Small intestine (tissue), 7 donors: ENCODE data around the gene STAG1. TPM values are rescaled to one million over a fixed set of nuclear protein-coding genes. Genes with fewer than 3 reads are reported as not detected.
"Not testable (repeated sequence)": the region's sequence is repeated elsewhere in the genome, so short reads cannot be mapped to it uniquely, and the experiment has no call there.

ENCODE experiments used
- DNase-seq, 2 donors: peaks; one replicate each; pipeline versions ENCODE4 v3.0.0 to v3.0.0-alpha.2; 2013
- FAIRE-seq: peaks from 2 replicates; lab custom pipeline; 2012; peaks lifted over from hg19 to GRCh38; lab: Jason Lieb, UNC
- H3K27ac ChIP-seq, 3 donors: one replicate each; pipeline ENCODE4 v1.5.1; 2013; ENCODE audit warnings: low read length in 2 of 3, mild to moderate bottlenecking in 2 of 3, control low read depth in 1 of 3, inconsistent platforms in 1 of 3, low read depth in 1 of 3, moderate library complexity in 1 of 3
- H3K27me3 ChIP-seq, 3 donors: one replicate each; pipeline ENCODE4 v1.6.1; 2013; ENCODE audit warnings: low read length in 3 of 3, inconsistent platforms in 1 of 3; ENCODE audit not compliant: control insufficient read depth in 3 of 3, insufficient read depth in 3 of 3
- H3K36me3 ChIP-seq, 3 donors: one replicate each; pipeline ENCODE4 v1.6.1; 2013; ENCODE audit warnings: low read length in 3 of 3, inconsistent platforms in 1 of 3, low read depth in 1 of 3, mild to moderate bottlenecking in 1 of 3, moderate library complexity in 1 of 3; ENCODE audit not compliant: control insufficient read depth in 3 of 3, insufficient read depth in 2 of 3
- H3K4me1 ChIP-seq, 3 donors: one replicate each; pipeline ENCODE4 v1.6.1; 2013; ENCODE audit warnings: low read length in 2 of 3, inconsistent platforms in 1 of 3, low read depth in 1 of 3, mild to moderate bottlenecking in 1 of 3, moderate library complexity in 1 of 3; ENCODE audit not compliant: control insufficient read depth in 3 of 3, insufficient read depth in 2 of 3
- H3K4me3 ChIP-seq, 3 donors: one replicate each; pipeline ENCODE4 v1.5.1; 2013; ENCODE audit warnings: low read length in 3 of 3, control low read depth in 1 of 3, inconsistent platforms in 1 of 3, low read depth in 1 of 3, mild to moderate bottlenecking in 1 of 3, moderate library complexity in 1 of 3
- H3K9me3 ChIP-seq, 2 donors: one replicate each; pipeline ENCODE4 v1.6.1; 2013; ENCODE audit warnings: low read depth in 1 of 2, low read length in 1 of 2; ENCODE audit not compliant: control insufficient read depth in 2 of 2, insufficient read depth in 1 of 2
- WGBS, 3 donors: extraction: QIAGEN DNeasy Blood & Tissue Kit; methylation state at CpG; one replicate each; pipeline ENCODE4 v1.1.7; 2013; 5-methylcytosine and 5-hydroxymethylcytosine counted together
- polyA plus RNA-seq, 4 donors: library from polyadenylated mRNA; stranded (reverse) in 3 of 4; unstranded in 1 of 4; fragments of 200-250 nt in 3 of 4; fragments of 120-200 nt in 1 of 4; gene quantifications; one replicate each; pipeline versions ENCODE4 v1.2.1 to v1.2.3, GENCODE V29; 2013
- donor health status: healthy with polysubstance abuse.
- donor health status: control.
- donor health status: control.
- donor health status: Bipolar disorder and iron deficiency.
- donor health status: healthy.

The STAG1 gene
- polyA plus RNA-seq, 4 donors: 10.0 to 29.9 (median 11.4) TPM

DNA sequence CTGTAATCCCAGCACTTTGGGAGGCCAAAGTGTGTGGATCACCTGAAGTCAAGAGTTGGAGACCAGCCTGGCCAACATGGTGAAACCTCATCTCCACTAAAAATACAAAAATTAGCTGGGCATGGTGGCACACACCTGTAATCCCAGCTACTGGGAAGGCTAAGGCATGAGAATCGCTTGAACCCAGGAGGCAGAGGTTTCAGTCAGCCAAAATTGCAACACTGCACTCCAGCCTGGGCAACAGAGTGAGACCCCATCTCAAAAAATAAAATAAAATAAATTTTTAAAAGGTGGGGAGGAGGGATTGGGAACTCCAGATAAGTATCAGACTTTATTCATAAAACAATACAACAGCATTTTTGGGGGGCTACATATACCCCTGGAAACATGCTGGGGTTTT lies 42.4 kb downstream of the STAG1 start:
- peaks cover 0 to 13% (median 0%) of the 10 kb centered on the region in 3 donors for H3K36me3 ChIP-seq
- H3K4me3 ChIP-seq, H3K9me3 ChIP-seq, H3K27me3 ChIP-seq, FAIRE-seq, DNase-seq, H3K27ac ChIP-seq, H3K4me1 ChIP-seq: not testable (repeated sequence)
- 94 to 100% (median 94%) methylated on average over 1 of the region's 1 CpG for WGBS, 3 donors

DNA sequence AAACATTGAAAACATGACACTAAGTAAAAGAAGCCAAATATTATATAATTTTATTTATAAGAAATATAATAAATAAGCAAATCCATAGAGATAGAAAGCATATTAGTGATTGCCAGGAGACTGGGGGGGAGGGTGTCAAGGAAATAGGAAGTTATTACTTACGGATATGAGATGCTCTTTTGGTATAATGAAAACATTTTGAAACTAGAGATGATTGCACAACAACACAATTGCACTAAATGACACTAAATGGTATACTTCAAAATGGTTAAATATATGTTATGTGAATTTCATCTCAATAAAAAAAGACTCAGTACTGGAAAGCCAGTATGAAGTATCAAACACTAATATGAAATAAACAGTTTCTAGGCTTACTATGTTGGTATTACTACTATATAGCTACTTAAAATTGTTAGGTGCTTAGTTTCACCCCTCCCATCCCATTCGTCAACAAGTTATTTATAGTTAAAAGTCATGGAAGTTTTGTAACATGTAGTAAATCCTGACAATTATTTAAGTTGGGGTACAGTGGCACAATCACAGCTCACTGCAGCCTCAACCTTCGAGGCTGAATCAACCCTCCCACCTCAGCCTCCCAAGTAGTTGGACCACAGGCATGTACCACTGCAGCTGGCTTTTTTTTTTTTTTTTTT lies 43.7 kb downstream of the STAG1 start:
- Histone ChIP-seq H3K27ac (no peak overlapping the region), H3K4me1 (no peaks in the 10 kb centered on the region), H3K9me3 (no peaks in the 10 kb centered on the region), H3K27me3 (no peaks in the 10 kb centered on the region), H3K4me3 (no peak overlapping the region), H3K36me3 (peaks cover 0 to 15% (median 0%) of the 10 kb centered on the region in 3 donors)
- FAIRE-seq: no peak
- 77 to 93% (median 84%) methylated on average over 3 of the region's 3 CpGs for WGBS, 3 donors
- no peak for DNase-seq

DNA sequence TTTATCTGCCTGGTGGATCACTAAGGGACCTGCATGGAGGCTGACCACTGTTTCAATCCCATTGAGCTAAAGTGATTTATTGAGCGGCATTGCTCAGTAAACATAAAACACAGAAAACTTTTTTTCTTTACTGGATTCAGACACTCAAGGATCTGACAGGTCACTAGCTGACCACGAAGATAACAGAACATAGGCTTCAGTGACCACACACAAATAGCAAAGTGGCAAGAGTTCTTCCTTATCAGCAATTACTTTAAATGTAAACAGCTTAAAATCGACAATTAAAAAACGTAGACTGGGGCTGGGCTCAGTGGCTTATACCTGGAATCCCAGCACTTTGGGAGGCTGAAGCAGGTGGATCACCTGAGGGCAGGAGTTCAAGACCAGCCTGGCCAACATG lies 48.7 kb downstream of the STAG1 start:
- WGBS, 3 donors: 70 to 83% (median 80%) methylated on average over 4 of the region's 4 CpGs
- no peaks in the 10 kb centered on the region for H3K4me1 ChIP-seq
- FAIRE-seq: no peak
- H3K27me3 ChIP-seq: no peaks in the 10 kb centered on the region
- H3K9me3 ChIP-seq: peaks cover 0 to 3% of the 10 kb centered on the region in 2 donors
- DNase-seq: no peak
- H3K36me3 ChIP-seq: peaks cover 0 to 3% (median 0%) of the 10 kb centered on the region in 3 donors
- H3K27ac ChIP-seq: no peak overlapping the region
- H3K4me3 ChIP-seq: no peak overlapping the region

DNA sequence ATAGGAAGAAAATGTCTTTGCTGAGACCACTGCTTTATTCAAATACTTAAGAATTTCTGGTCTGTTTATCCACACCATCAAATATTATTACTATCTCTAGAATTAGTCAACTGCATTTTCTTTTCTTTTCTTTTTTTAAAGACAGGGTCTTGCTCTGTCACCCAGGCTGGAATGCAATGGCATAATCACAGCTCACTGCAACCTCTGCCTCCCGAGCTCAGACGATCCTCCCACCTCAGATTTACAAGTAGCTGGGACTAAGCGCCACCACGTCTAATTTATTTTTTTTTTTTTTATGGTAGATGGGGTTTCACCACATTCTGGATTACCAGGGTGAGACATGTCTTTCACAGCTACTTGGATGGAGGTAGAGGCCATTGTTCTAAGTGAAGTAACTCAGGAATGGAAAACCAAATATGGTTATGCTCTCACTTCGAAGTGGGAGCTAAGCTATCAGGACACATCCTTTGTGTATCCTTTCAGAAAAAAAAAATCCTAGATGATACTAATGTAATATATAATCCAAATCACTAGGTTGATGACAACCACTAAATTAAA lies 52.8 kb downstream of the STAG1 start:
- Histone ChIP-seq H3K27ac (no peak overlapping the region), H3K27me3 (no peaks in the 10 kb centered on the region), H3K36me3 (peaks cover 0 to under 1% (median 0%) of the 10 kb centered on the region in 3 donors), H3K4me3 (no peak overlapping the region), H3K4me1 (no peaks in the 10 kb centered on the region), H3K9me3 (peaks cover 0 to 15% of the 10 kb centered on the region in 2 donors)
- DNase-seq: no peak
- no peak for FAIRE-seq
- 85 to 89% (median 85%) methylated on average over 5 of the region's 5 CpGs for WGBS, 3 donors

DNA sequence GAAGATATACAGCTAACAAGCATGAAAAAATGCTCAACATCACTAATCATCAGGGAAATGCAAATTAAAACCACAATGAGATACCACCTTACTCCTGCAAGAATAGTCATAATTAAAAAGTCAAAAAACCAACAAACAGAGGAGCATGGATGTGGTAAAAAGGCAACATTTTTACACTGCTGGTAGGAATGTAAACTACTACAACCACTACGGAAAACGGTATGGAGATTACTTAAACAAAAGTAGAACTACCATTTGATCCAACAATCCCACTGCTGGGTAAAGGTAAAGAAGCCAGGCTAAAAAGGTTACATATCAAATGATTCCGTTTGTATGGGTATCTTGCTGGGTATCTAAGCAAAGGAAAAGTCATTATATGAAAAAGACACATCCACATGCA lies 53.8 kb downstream of the STAG1 start:
- no peak overlapping the region for H3K27ac ChIP-seq
- FAIRE-seq: no peak
- WGBS, 3 donors: 84 to 94% (median 93%) methylated on average over 3 of the region's 3 CpGs
- no peak for DNase-seq
- H3K9me3 ChIP-seq: peaks cover 0 to 22% of the 10 kb centered on the region in 2 donors
- no peaks in the 10 kb centered on the region for H3K4me1 ChIP-seq
- no peak overlapping the region for H3K4me3 ChIP-seq
- no peaks in the 10 kb centered on the region for H3K27me3 ChIP-seq
- H3K36me3 ChIP-seq: no peaks in the 10 kb centered on the region

DNA sequence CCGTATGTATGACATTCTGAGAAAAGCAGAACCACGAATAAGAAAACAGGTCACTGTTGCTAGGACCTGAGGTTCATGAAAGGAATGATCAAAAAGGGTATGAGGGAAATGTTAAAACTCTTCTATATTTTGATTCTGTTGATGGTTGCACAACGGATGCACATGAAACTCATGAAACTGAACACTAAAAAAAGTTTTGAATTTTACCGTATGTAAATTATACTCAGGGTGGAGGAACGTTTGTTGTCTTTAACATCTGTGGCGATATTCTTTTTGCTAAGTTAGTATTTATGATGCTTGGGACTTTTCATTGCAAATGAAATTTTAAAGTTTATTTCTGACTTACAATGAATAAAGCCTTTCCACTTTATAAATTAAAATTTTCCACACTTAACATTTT lies 55.4 kb downstream of the STAG1 start:
- WGBS, 3 donors: 94 to 98% (median 94%) methylated on average over 6 of the region's 6 CpGs
- FAIRE-seq: no peak

DNA sequence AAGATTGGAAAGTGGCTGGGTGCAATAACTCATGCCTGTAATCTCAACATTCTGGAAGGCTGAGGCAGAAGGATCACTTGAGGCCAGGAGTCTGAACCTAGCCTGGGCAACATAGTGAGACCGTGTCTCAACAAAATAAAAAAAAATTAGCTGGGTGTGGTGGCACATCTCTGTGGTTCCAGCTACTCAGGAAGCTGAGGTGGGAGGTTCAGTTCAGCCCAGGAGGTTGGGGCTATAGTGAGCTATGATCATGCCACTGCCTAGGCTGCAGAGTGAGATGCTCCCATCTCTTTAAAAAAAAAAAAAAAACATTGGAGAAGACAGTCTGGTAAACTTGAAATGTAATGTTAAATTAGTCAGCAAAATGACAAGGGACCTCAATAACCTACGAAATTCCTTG lies 57.9 kb downstream of the STAG1 start:
- Histone ChIP-seq H3K36me3 (no peaks in the 10 kb centered on the region), H3K9me3 (peaks cover 0 to 22% of the 10 kb centered on the region in 2 donors), H3K4me3 (no peak overlapping the region), H3K4me1 (no peaks in the 10 kb centered on the region), H3K27me3 (no peaks in the 10 kb centered on the region), H3K27ac (no peak overlapping the region)
- DNase-seq (no peak), FAIRE-seq (no peak)
- WGBS, 3 donors: 78 to 92% (median 86%) methylated on average over 2 of the region's 2 CpGs

More for the DNA sequence above, 55.4 kb downstream of the STAG1 start:
- peaks cover 0 to 23% of the 10 kb centered on the region in 2 donors for H3K9me3 ChIP-seq
- H3K27ac ChIP-seq: no peak overlapping the region
- H3K27me3 ChIP-seq: no peaks in the 10 kb centered on the region
- H3K4me1 ChIP-seq: no peaks in the 10 kb centered on the region
- DNase-seq: no peak
- H3K36me3 ChIP-seq: no peaks in the 10 kb centered on the region
- H3K4me3 ChIP-seq: no peak overlapping the region

DNA sequence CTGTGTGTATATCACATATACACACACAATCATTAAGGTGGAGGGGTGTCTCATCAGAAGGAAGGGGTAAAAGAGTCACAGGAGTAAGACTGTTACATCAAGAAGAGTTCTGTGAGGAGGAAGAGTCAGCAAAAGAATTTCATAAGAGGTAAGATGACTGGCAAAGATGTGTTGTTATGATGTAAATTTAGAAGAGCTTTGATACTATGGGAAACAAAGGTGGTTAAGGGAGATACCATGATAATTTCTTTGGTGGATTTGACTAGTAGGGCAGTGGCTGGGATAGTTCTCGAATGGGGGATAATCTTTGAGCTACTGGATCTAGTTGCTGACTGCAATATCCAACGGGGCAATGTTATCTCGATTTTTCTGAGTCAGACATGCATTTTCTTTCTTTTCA lies 61.6 kb downstream of the STAG1 start:
- Histone ChIP-seq H3K9me3 (peaks cover 0 to 15% of the 10 kb centered on the region in 2 donors), H3K4me3 (no peak overlapping the region), H3K27me3 (no peaks in the 10 kb centered on the region), H3K27ac (no peak overlapping the region), H3K36me3 (no peaks in the 10 kb centered on the region), H3K4me1 (no peaks in the 10 kb centered on the region)
- DNase-seq: no peak
- 93 to 100% (median 94%) methylated on average over 3 of the region's 3 CpGs for WGBS, 3 donors
- no peak for FAIRE-seq
